ENCODE data around the gene RAB17.

Gene RAB17

GRCh38 chr2:237623428-237624403 is 33.2 kb upstream of the RAB17 start:
- no peak for DNase-seq (ENCODE audit: low spot score)
- H3K27ac ChIP-seq = no peak overlapping the region
- TF ChIP-seq, protein P1, sequence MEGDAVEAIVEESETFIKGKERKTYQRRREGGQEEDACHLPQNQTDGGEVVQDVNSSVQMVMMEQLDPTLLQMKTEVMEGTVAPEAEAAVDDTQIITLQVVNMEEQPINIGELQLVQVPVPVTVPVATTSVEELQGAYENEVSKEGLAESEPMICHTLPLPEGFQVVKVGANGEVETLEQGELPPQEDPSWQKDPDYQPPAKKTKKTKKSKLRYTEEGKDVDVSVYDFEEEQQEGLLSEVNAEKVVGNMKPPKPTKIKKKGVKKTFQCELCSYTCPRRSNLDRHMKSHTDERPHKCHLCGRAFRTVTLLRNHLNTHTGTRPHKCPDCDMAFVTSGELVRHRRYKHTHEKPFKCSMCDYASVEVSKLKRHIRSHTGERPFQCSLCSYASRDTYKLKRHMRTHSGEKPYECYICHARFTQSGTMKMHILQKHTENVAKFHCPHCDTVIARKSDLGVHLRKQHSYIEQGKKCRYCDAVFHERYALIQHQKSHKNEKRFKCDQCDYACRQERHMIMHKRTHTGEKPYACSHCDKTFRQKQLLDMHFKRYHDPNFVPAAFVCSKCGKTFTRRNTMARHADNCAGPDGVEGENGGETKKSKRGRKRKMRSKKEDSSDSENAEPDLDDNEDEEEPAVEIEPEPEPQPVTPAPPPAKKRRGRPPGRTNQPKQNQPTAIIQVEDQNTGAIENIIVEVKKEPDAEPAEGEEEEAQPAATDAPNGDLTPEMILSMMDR (IDR thresholded peaks at IDR 0.05) = no peak
- H3K4me3 ChIP-seq = no peak overlapping the region

- no peak for DNase-seq (ENCODE audit: low spot score)
Measured at GRCh38 chr2:237618449-237618848, 27.9 kb upstream of the RAB17 start.

GRCh38 chr2:237617587-237617982 is 27.1 kb upstream of the RAB17 start:
- Histone ChIP-seq H3K4me3 (no peak overlapping the region), H3K27ac (peak overlapping the region; percentile 81 to 98)
- TF ChIP-seq, protein P1 (IDR thresholded peaks at IDR 0.05) = no peak
- no peak for DNase-seq (ENCODE audit: low spot score)

More at GRCh38 chr2:237618449-237618848, 27.9 kb upstream of the RAB17 start:
- no peak overlapping the region for H3K4me3 ChIP-seq
- peak overlapping the region; percentile 3 to 98 for H3K27ac ChIP-seq
- TF ChIP-seq, protein P1 (IDR thresholded peaks at IDR 0.05) = no peak

GRCh38 chr2:237616734-237617586 is 26.4 kb upstream of the RAB17 start:
- H3K27ac ChIP-seq = peak overlapping the region; percentile 81 to 98
- DNase-seq (ENCODE audit: low spot score) = peak; percentile 65
- peak overlapping the region; percentile 30 for H3K4me3 ChIP-seq
- TF ChIP-seq, protein P1 (IDR thresholded peaks at IDR 0.05) = no peak

DNA sequence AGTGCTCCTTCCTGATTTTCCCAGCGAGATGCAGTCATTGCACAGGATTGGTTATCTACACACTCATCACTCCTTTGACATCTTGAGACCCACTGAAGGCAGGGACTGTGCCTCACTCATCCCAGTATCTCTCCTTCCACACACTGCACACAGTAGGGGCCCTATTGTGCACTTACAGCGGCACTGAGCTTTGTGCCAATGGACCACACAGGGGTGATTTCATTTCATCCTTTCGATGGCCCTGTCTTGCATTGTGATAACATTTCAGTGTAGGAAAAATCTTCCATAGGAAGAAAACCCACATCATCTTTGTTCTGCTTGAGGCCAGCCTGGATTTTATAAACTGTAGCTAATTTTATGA is 25.8 kb upstream of the RAB17 start:
- no peak for DNase-seq (ENCODE audit: low spot score)
- TF ChIP-seq, protein P1 (IDR thresholded peaks at IDR 0.05) = no peak
- H3K27ac ChIP-seq = peak overlapping the region; percentile 81 to 98
- peak overlapping the region; percentile 30 for H3K4me3 ChIP-seq

GRCh38 chr2:237615631-237616249 is 25.2 kb upstream of the RAB17 start:
- H3K4me3 ChIP-seq = no peak overlapping the region
- TF ChIP-seq, protein P1 (IDR thresholded peaks at IDR 0.05) = no peak
- H3K27ac ChIP-seq = peak overlapping the region; percentile 81 to 98
- no peak for DNase-seq (ENCODE audit: low spot score)

Data from coronary artery (tissue), 2 donors.